ENCODE measurements around the gene TFAP2B. TPM values are rescaled to one million over a fixed set of nuclear protein-coding genes. Genes with fewer than 3 reads are reported as not detected.
A peak's percentile ranks its signal among the peaks of the same experiment; 100 is the strongest.

The TFAP2B gene
- total RNA-seq, 2 donors from 2014 or later = not detected

GRCh38 chr6:50818020-50818419, 651 bp upstream of the TFAP2B start:
- Mint-ChIP-seq H3K27me3 (peaks cover 77% of the 10 kb centered on the region), H3K4me1 (peaks cover 15% of the 10 kb centered on the region), H3K36me3 (ENCODE audit: low read depth) (peaks cover 11% of the 10 kb centered on the region), H3K4me3 (no peak overlapping the region), H3K27ac (no peak overlapping the region)
- no peaks in the 10 kb centered on the region for H3K9me3 ChIP-seq (ENCODE audit: control insufficient read depth, low read length, poor library complexity, severe bottlenecking)
- DNase-seq = no peak
- no peak for ATAC-seq

DNA sequence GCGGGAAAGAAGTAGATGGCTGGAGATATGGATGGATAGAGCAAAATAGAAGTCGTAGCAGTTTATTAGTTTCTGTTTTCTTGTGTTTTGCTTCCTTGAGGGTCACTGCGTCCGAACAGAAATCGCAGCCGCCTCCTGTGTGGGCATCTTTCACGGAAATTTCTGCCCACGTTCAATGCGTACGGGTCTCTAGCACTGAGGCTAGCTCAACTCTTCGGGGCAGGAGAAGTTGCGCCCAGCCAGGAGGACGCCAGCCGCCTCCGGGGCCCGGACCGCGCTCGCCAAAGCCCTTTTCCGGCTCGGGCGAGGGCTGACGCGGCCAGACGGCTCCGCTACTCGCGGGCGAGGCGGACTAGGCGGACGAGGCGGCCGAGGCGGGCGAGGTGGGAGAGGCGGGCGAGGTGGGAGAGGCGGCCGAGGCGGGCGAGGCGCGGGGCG, 814 bp downstream of the TFAP2B start:
- DNase-seq = no peak
- Mint-ChIP-seq H3K27ac (no peak overlapping the region), H3K4me1 (peaks cover 15% of the 10 kb centered on the region), H3K4me3 (no peak overlapping the region), H3K27me3 (peaks cover 78% of the 10 kb centered on the region), H3K36me3 (ENCODE audit: low read depth) (peaks cover 11% of the 10 kb centered on the region)
- H3K9me3 ChIP-seq (ENCODE audit: control insufficient read depth, low read length, poor library complexity, severe bottlenecking) = no peaks in the 10 kb centered on the region
- ATAC-seq = no peak

DNA sequence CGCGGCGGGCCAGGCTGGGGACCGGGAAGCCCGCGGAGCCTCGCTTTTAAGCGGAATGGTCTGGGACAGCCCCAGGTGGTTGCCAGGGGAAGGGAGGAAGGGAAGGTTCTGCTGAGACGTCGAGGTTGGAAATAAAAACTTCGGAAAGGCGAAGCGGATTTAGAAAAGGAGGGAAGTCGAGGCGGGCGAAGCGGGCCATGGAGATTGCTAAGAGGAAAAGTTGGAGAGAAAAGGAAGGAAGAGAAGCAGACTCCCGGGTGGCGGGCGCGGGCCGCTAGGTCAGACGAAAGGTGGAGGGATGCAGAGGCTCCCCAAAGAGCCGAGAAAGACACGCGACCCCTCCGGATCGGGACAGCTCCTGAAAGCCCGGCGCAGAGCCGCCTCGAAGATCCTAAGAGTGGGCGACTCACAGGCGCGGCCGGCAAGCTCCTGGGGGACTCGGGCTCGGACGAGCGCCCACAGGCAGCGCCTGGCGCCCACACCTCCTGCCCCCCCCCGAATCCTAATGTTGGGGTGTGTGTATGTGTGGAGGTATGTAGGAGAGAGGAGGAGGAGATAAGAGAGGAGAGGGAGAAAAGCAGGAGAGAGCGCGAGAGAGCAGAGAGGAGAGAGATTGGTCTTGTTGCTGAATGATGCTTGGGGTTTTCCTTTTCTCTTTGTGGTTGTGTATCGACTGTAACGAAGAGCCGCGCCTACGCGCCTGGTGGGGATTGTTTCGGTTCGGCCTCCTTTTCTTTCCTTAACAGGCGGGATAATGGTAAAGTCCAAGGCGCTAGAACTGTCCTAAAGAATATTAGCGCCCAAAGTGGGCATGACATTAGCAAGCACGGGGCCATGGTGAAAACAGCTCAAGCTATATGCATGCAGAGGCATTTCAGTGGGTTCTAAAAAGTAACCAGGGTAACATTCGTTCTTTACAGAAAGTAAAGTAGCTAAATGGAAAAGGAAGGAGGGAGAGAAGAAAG, 1.5 kb downstream of the TFAP2B start:
- Mint-ChIP-seq H3K36me3 (ENCODE audit: low read depth) (peaks cover 11% of the 10 kb centered on the region), H3K4me3 (peak overlapping the region; percentile 80), H3K27me3 (peaks cover 77% of the 10 kb centered on the region), H3K27ac (no peak overlapping the region), H3K4me1 (peaks cover 14% of the 10 kb centered on the region)
- no peaks in the 10 kb centered on the region for H3K9me3 ChIP-seq (ENCODE audit: control insufficient read depth, low read length, poor library complexity, severe bottlenecking)
- no peak for ATAC-seq
- DNase-seq = no peak

DNA sequence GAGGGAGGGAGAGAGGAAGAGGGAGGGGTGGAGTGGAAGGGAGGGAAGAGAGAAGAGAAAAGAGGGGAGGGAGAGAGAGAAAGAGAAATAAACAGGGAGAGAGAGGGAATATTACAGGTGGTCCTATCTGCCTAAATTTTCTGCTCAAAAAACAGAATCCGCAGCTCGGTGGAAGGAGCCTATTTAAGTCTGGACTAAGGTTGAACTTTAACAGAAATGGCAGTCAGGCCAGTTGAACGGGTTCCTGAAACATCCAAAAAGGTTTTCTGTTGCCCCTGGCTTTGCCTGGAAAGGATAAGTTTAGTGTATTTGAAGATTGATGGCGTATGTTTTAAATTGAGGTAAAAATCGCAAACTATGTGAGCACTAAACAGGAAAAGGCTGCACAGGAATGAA, 2.2 kb downstream of the TFAP2B start:
- Mint-ChIP-seq H3K27ac (no peak overlapping the region), H3K4me1 (peaks cover 13% of the 10 kb centered on the region), H3K27me3 (peaks cover 77% of the 10 kb centered on the region), H3K36me3 (ENCODE audit: low read depth) (peaks cover 11% of the 10 kb centered on the region), H3K4me3 (peak overlapping the region; percentile 80)
- DNase-seq = no peak
- no peak for ATAC-seq
- no peaks in the 10 kb centered on the region for H3K9me3 ChIP-seq (ENCODE audit: control insufficient read depth, low read length, poor library complexity, severe bottlenecking)

DNA sequence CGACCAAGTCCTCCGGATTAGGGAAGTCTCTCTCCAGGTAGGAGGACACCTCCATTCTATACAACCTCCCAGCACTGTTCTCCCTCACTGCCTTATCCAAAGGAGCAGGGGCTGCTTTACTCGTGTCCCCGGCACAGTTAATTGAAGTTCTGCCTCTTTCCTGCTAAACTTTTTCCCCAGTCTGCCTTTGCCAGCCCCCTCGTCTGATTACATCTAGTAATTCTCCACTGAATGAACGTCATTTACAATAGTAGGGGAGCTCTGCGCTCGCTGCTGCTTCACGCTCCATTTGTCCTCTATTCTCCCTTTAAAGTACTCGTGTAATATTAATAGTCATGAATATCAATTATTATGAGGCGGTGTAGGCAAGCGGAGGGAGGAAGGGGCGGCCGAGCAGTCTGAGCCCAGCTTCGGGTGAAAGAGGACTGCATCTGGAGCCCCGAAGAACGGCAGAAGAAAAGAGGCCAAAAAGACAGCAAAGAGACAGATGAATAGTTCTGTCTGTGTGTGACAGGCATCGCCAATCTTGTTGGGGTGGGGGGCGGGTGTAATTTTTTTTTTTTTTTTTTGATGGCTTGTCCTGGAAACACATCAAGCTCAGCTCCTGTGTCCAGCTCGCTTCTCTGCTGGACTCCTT, 2.9 kb downstream of the TFAP2B start:
- no peaks in the 10 kb centered on the region for H3K9me3 ChIP-seq (ENCODE audit: control insufficient read depth, low read length, poor library complexity, severe bottlenecking)
- no peak for DNase-seq
- no peak overlapping the region for H3K4me3 Mint-ChIP-seq

GRCh38 chr6:50822078-50822476, 3.4 kb downstream of the TFAP2B start:
- no peak for ATAC-seq
- no peak overlapping the region for H3K4me3 Mint-ChIP-seq
- H3K4me1 Mint-ChIP-seq = peaks cover 13% of the 10 kb centered on the region
- peaks cover 88% of the 10 kb centered on the region for H3K27me3 Mint-ChIP-seq
- H3K9me3 ChIP-seq (ENCODE audit: control insufficient read depth, low read length, poor library complexity, severe bottlenecking) = no peaks in the 10 kb centered on the region
- no peak for DNase-seq
- peaks cover 13% of the 10 kb centered on the region for H3K36me3 Mint-ChIP-seq (ENCODE audit: low read depth)
- no peak overlapping the region for H3K27ac Mint-ChIP-seq

More for the DNA sequence above, 2.9 kb downstream of the TFAP2B start:
- H3K4me1 Mint-ChIP-seq = peaks cover 13% of the 10 kb centered on the region
- peaks cover 83% of the 10 kb centered on the region for H3K27me3 Mint-ChIP-seq
- ATAC-seq = no peak
- H3K36me3 Mint-ChIP-seq (ENCODE audit: low read depth) = peaks cover 13% of the 10 kb centered on the region
- no peak overlapping the region for H3K27ac Mint-ChIP-seq

DNA sequence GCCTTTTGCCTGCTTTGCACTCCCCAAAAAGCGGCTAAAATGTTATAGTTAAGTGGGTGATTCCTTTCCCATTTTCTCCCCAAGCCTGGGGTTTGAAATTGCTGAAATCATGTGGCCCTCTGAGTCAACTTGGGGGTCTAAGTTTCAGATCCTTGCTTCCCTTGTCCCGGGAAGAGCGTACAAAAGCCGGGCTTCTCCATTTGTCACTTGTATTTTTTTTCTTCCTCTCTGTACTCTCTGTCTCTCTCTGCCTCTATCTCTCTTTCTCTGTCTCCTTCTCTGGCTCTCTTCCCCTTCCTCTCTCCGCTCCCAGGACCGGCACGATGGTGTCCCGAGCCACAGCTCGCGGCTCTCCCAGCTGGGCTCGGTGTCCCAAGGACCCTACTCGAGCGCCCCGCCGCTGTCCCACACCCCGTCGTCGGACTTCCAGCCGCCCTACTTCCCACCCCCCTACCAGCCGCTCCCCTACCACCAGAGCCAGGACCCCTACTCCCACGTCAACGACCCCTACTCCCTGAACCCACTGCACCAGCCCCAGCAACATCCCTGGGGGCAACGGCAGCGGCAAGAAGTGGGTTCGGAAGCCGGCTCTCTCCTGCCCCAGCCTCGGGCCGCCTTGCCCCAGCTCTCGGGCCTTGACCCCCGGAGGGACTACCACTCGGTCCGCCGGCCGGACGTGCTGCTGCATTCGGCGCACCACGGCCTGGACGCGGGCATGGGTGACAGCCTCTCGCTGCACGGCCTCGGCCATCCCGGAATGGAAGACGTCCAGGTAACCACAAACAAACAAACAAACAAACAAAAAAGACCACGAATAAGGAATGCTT, 4.6 kb downstream of the TFAP2B start:
- DNase-seq (no peak), ATAC-seq (no peak)
- no peak overlapping the region for H3K27ac Mint-ChIP-seq
- H3K9me3 ChIP-seq (ENCODE audit: control insufficient read depth, low read length, poor library complexity, severe bottlenecking) = no peaks in the 10 kb centered on the region
- peaks cover 85% of the 10 kb centered on the region for H3K27me3 Mint-ChIP-seq
- H3K4me1 Mint-ChIP-seq = peaks cover 13% of the 10 kb centered on the region
- peaks cover 13% of the 10 kb centered on the region for H3K36me3 Mint-ChIP-seq (ENCODE audit: low read depth)
- H3K4me3 Mint-ChIP-seq = no peak overlapping the region

- ATAC-seq = no peak
- Mint-ChIP-seq H3K4me3 (no peak overlapping the region), H3K27me3 (peaks cover 82% of the 10 kb centered on the region), H3K4me1 (peaks cover 13% of the 10 kb centered on the region), H3K36me3 (ENCODE audit: low read depth) (peaks cover 10% of the 10 kb centered on the region), H3K27ac (no peak overlapping the region)
- DNase-seq = no peak
- H3K9me3 ChIP-seq (ENCODE audit: control insufficient read depth, low read length, poor library complexity, severe bottlenecking) = no peaks in the 10 kb centered on the region
These were observed 5.9 kb downstream of the TFAP2B start for GRCh38 chr6:50824552-50824951.

DNA sequence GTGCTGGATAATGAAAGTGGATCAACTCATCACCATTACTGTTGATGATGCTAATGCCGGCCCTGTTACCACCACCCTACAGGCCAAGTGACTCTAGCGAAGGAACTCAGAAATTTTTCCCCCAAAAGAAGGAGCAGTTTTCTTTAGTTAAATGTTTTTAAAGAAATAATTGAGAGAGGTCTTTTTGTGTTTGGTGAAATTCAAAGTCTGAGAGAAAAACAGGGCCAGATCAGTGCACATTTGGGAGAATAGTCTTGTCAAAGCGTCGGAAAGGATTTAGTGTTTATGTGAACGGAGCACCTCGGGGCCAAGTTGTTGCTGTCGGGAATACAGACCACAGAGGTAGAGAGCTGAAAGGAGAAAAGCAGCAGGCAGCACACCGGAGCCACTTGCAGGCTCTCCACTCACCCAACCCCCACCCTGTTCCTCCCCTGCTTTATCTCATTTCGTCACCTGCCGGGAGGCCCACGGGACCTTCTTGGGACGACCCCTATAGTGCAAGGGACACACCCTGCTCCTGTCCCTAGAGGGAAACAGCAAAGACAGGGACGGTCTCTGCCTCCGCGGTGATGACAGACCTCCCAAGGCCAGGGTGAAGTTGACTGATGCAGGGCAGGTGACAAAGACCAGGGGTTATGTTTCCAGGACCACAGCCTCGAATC, 6.8 kb downstream of the TFAP2B start:
- DNase-seq (no peak), ATAC-seq (no peak)

DNA sequence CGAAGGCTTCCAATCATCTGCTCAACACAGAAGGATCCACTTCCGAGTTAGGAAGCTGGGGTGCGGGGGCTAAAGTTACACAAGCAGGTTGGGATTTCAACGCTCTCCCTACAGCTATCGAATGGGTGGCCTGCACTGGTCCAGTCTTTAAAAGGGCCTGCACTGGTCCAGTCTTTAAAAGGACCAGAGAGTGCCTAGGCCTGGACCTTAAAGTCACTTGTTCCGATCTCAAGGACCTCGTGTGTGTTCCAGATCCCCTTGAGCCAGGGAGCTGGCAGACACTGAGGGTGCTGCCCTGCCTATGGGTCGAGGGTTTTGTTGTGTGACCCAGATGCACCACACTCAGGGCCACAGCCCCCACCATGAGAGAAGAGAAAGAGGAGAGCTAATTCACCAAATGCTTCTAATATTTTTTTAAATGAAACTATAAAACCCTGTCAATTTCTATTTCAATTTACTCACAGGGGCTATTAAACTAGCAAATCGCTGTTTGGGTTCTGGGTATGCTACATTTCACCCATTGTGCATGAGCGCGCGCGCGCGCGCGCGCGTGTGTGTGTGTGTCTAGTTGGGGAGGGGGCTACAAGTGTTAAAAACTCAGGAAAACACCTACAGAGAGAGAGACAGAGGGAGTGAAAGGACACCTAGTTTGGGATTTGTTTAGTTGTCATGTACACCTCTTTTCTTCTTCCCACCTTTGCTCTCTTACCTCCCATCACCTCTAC, 7.5 kb downstream of the TFAP2B start:
- DNase-seq (no peak), ATAC-seq (no peak)
- H3K9me3 ChIP-seq (ENCODE audit: control insufficient read depth, low read length, poor library complexity, severe bottlenecking) = no peaks in the 10 kb centered on the region
- Mint-ChIP-seq H3K4me1 (peaks cover 7% of the 10 kb centered on the region), H3K4me3 (no peak overlapping the region), H3K27me3 (peaks cover 81% of the 10 kb centered on the region), H3K27ac (no peak overlapping the region), H3K36me3 (ENCODE audit: low read depth) (peaks cover 7% of the 10 kb centered on the region)

More for the DNA sequence above, 6.8 kb downstream of the TFAP2B start:
- no peak overlapping the region for H3K27ac Mint-ChIP-seq
- H3K9me3 ChIP-seq (ENCODE audit: control insufficient read depth, low read length, poor library complexity, severe bottlenecking) = no peaks in the 10 kb centered on the region
- peaks cover 7% of the 10 kb centered on the region for H3K36me3 Mint-ChIP-seq (ENCODE audit: low read depth)
- H3K4me1 Mint-ChIP-seq = peaks cover 10% of the 10 kb centered on the region
- peaks cover 85% of the 10 kb centered on the region for H3K27me3 Mint-ChIP-seq
- H3K4me3 Mint-ChIP-seq = no peak overlapping the region

- H3K9me3 ChIP-seq (ENCODE audit: control insufficient read depth, low read length, poor library complexity, severe bottlenecking) = no peaks in the 10 kb centered on the region
- no peak for DNase-seq
- H3K4me3 Mint-ChIP-seq = no peak overlapping the region
- H3K27ac Mint-ChIP-seq = no peak overlapping the region
- peaks cover 77% of the 10 kb centered on the region for H3K27me3 Mint-ChIP-seq
- no peak for ATAC-seq
- H3K36me3 Mint-ChIP-seq (ENCODE audit: low read depth) = peaks cover 4% of the 10 kb centered on the region
- H3K4me1 Mint-ChIP-seq = peaks cover 2% of the 10 kb centered on the region
These were observed 8.1 kb downstream of the TFAP2B start for GRCh38 chr6:50826803-50827202.

DNA sequence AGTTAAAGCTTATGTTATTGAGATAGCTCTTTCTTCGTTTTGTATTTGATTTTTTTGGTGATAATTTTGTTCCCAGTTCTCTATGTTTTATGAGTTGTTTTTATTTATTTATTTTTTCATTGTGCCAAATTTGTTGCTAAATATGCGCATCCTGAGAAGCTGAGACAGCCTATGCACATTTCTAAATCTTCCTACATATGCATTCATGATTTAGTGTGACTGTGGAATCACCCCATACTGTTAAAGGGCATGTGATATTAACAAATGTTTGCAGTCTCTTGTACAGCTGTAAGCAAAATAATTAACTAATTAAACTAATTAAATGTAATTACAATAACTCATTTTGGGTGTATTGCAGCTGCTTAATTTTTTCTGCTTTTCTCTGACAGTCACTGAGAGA, 10.4 kb downstream of the TFAP2B start:
- H3K9me3 ChIP-seq (ENCODE audit: control insufficient read depth, low read length, poor library complexity, severe bottlenecking) = no peaks in the 10 kb centered on the region
- Mint-ChIP-seq H3K27me3 (peaks cover 55% of the 10 kb centered on the region), H3K27ac (no peak overlapping the region), H3K36me3 (ENCODE audit: low read depth) (peaks cover 2% of the 10 kb centered on the region), H3K4me1 (no peaks in the 10 kb centered on the region), H3K4me3 (no peak overlapping the region)
- DNase-seq (no peak), ATAC-seq (no peak)
